Measurements from ENCODE around the gene CFAP43. TPM values are rescaled to one million over a fixed set of nuclear protein-coding genes. Genes with fewer than 3 reads are reported as not detected.

The CFAP43 gene
- total and polyA plus RNA-seq, 8 donors, result under 0.01 to 2.0 (median 0.25) TPM; not detected in 3

DNA sequence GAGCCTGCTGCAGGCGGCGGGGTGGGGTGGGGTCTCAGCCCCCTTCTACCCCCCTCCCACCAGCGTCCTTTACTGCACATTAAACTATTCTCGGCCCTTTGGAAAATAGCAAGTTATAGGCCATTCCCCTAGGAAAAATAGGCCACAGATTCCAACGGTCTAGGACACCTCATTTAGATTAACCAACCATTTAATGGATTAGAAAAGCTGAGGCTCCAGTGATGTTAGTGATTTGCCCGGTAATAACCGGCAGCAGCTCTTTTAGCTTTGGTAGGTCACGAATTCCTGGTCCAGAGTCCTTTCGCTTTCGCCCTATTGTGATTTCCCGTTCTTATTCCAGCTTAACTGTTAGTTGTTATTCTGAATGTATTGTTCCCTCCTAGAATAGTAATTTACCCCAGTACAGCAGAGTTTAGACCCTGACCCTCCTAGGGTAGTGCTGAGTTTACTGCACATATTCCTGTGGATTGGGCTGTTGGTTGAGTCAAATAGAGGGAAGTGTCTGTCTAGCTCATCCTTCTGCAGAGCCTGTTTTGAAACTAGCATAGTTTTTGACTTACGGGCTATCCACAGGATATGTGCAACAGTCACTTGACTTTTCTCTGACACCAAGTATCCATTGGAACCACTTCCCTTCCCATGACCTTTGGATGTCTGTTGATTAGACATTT is 23.3 kb upstream of the CFAP43 start:
- Histone ChIP-seq H3K27ac (peak overlapping the region; percentile 91 to 99 (median 95)), H3K4me1 (peaks cover 22 to 61% (median 46%) of the 10 kb centered on the region in 4 donors)
- peak in 1 of 2 donors; percentile 73 for DNase-seq

DNA sequence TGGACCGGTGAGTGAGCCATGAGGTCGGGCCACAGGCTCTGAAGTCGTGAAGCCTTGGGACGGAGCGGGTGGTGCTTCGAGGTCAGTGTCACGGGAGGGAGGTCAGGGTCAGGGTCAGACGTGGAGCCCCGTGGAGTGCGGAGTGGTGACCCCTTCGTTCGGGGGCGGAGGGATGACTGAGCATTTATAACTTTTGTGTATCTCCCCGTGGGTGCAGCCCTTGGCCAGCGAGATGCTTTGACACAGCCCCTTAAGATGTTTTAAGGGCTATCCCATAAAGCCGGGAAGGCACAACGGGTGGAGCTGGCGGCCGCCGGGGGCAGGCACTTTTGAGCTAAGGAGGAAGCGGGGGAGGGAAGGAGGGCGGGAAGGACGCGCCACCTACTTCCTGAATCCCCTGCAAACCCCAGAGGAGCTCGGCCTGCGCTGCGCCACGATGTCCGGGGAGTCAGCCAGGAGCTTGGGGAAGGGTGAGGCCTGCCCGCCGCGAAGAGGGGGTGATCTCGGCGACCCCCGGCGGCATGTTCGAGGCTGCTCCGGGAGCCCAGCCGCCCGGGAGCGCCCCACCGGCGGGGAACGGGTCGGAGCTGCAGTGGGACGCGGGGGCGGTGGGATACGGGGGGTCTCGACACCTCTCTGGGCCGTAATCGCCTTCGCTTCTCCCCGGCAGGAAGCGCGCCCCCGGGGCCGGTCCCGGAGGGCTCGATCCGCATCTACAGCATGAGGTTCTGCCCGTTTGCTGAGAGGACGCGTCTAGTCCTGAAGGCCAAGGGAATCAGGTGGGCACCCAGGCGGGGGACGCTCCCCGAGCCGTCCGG is 22.5 kb upstream of the CFAP43 start, which contains the start of gene GSTO1:
Gene GSTO1, plus strand, starts transcription at position 400 of the 818 bp plus-strand sequence. Its CDS starts 37 bp downstream, at position 437.
- peaks cover 14 to 53% (median 39%) of the 10 kb centered on the region in 4 donors for H3K4me1 ChIP-seq
- peaks cover 0 to 4% (median 0%) of the 10 kb centered on the region in 3 donors for H3K27me3 ChIP-seq
- DNase-seq, result peak; percentile 78 to 90
- H3K27ac ChIP-seq, result peak within 1 kb of the TSS; percentile 91 to 99 (median 95)
- intact Hi-C loops (cut with DNase I; ENCODE audit: low total_unique reads), result no loop called here
- WGBS, 5 donors, result 1% methylated on average over 28 to 69 of the region's 69 CpGs
- peak within 1 kb of the TSS; percentile 62 to 86 (median 76) for H3K4me3 ChIP-seq
- no peaks in the 10 kb centered on the region for H3K9me3 ChIP-seq
- TF ChIP-seq, protein P1, sequence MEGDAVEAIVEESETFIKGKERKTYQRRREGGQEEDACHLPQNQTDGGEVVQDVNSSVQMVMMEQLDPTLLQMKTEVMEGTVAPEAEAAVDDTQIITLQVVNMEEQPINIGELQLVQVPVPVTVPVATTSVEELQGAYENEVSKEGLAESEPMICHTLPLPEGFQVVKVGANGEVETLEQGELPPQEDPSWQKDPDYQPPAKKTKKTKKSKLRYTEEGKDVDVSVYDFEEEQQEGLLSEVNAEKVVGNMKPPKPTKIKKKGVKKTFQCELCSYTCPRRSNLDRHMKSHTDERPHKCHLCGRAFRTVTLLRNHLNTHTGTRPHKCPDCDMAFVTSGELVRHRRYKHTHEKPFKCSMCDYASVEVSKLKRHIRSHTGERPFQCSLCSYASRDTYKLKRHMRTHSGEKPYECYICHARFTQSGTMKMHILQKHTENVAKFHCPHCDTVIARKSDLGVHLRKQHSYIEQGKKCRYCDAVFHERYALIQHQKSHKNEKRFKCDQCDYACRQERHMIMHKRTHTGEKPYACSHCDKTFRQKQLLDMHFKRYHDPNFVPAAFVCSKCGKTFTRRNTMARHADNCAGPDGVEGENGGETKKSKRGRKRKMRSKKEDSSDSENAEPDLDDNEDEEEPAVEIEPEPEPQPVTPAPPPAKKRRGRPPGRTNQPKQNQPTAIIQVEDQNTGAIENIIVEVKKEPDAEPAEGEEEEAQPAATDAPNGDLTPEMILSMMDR (IDR thresholded peaks at IDR 0.05), result no peak
- TF ChIP-seq POLR2A (IDR thresholded peaks at IDR 0.05), result peak in 1 of 4 donors; percentile 40
- TF ChIP-seq EP300 (IDR thresholded peaks at IDR 0.05), result no peak
- peak; percentile 25 to 96 (median 93) for TF ChIP-seq POLR2AphosphoS5 (IDR thresholded peaks at IDR 0.05)
- peaks cover 8 to 26% (median 21%) of the 10 kb centered on the region in 4 donors for H3K36me3 ChIP-seq

More for the DNA sequence above, 23.3 kb upstream of the CFAP43 start:
- 0 to 1% (median 1%) methylated on average over 10 to 12 of the region's 12 CpGs for WGBS, 5 donors
- TF ChIP-seq POLR2A (IDR thresholded peaks at IDR 0.05) (no peak), POLR2AphosphoS5 (IDR thresholded peaks at IDR 0.05) (peak; percentile 2 to 87 (median 74)), EP300 (IDR thresholded peaks at IDR 0.05) (no peak)
- TF ChIP-seq, protein P1 (IDR thresholded peaks at IDR 0.05), result no peak
- peaks cover 0 to 4% (median 0%) of the 10 kb centered on the region in 3 donors for H3K27me3 ChIP-seq
- H3K4me3 ChIP-seq, result peak overlapping the region; percentile 62 to 86 (median 76)
- peaks cover 15 to 33% (median 29%) of the 10 kb centered on the region in 4 donors for H3K36me3 ChIP-seq
- no peaks in the 10 kb centered on the region for H3K9me3 ChIP-seq
- intact Hi-C loops (cut with DNase I; ENCODE audit: low total_unique reads), result no loop called here

DNA sequence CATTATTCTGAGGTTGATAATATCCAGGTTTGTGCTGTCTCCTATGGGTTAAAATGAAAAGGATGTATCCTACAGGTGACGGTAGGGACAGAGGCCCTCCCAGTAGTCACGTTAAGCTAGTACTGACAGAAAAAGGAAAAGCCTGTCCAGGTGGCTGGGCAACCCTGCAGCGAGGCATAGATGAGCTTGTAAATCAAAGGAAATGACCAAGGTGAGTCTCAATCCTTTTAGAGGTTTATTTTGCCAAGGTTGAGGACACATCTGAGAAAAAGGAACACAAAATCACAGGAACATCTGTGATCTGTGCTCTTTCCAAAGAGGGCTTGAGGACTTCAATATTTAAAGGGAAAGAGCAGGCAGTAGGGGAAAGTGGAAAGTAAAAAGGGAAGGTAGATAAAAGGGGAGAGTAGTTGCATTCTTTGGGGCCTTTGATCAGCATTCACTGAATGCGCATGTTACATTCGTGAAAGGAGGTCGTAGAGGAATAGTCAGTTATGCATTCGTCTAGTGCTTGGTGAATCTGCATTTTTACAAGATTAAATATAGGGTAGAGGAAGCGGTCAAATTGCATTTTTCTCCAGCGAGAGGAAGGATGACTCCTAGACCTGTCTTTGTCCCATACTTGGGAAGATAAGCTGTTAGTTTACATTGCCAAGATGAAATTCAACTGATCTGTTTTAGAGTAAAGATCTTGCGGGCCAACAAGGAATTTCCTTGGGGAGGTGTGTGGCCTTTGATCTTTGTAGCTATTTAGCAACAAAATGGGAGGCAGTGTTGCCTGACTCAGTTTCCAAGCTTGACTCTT is 21.6 kb upstream of the CFAP43 start:
- intact Hi-C loops (cut with DNase I; ENCODE audit: low total_unique reads), result no loop called here
- 71 to 80% (median 77%) methylated on average over 10 of the region's 10 CpGs for WGBS, 5 donors
- TF ChIP-seq, protein P1 (IDR thresholded peaks at IDR 0.05), result no peak
- TF ChIP-seq EP300 (IDR thresholded peaks at IDR 0.05), result no peak
- TF ChIP-seq POLR2AphosphoS5 (IDR thresholded peaks at IDR 0.05), result no peak
- TF ChIP-seq POLR2A (IDR thresholded peaks at IDR 0.05), result no peak

More for the DNA sequence above, 21.6 kb upstream of the CFAP43 start:
- Histone ChIP-seq H3K36me3 (peaks cover 7 to 17% (median 13%) of the 10 kb centered on the region in 4 donors), H3K4me1 (peaks cover 14 to 44% (median 33%) of the 10 kb centered on the region in 4 donors), H3K27me3 (peaks cover 0 to 4% (median 0%) of the 10 kb centered on the region in 3 donors), H3K9me3 (no peaks in the 10 kb centered on the region), H3K4me3 (peak overlapping the region; percentile 62 to 86 (median 76)), H3K27ac (peak overlapping the region; percentile 91 to 99 (median 95))
- DNase-seq, result no peak
